SK-N-SH treated with all-trans-retinoic acid at 6 μM for 48 hours (cell line): ENCODE measurements around the gene PSAT1.
A peak's percentile ranks its signal among the peaks of the same experiment; 100 is the strongest.

Experiments used
- ATAC-seq: fragments of 200-7000 bp; cut with Tn5 transposase; 3 replicates; pipeline ENCODE4 v1.9.1; 2020; ENCODE audit warnings: mild to moderate bottlenecking, moderate library complexity
- ARNTL ChIP-seq: fragments of 450-650 bp; formaldehyde crosslinking; IDR thresholded peaks from 2 replicates; pipeline ENCODE4 v1.5.0; 2020; ENCODE audit warnings: low read depth, mild to moderate bottlenecking, moderate library complexity, borderline replicate concordance
- CSDC2 ChIP-seq: fragments of 250-450 bp; sonication (Bioruptor Pico); IDR thresholded peaks from 2 replicates; pipeline ENCODE4 v1.5.0; 2020; ENCODE audit warnings: mild to moderate bottlenecking, moderate library complexity
- ESRRG ChIP-seq: fragments of 250-450 bp; sonication (Bioruptor Pico); IDR thresholded peaks from 2 replicates; pipeline ENCODE4 v1.6.1; 2021; ENCODE audit warnings: mild to moderate bottlenecking
- OSR1 ChIP-seq: fragments of 250-450 bp; sonication (Bioruptor Pico); IDR thresholded peaks from 2 replicates; pipeline ENCODE4 v1.8.0; 2022; ENCODE audit warnings: moderate library complexity, mild to moderate bottlenecking, inconsistent platforms
- POU6F1 ChIP-seq: fragments of 250-450 bp; sonication (Bioruptor Pico); IDR thresholded peaks from 2 replicates; pipeline ENCODE4 v1.8.0; 2021; ENCODE audit warnings: low read depth, mild to moderate bottlenecking, moderate library complexity, borderline replicate concordance
- PPARA ChIP-seq: fragments of 250-450 bp; sonication (Bioruptor Pico); IDR thresholded peaks from 2 replicates; pipeline ENCODE4 v1.5.0; 2020; ENCODE audit warnings: mild to moderate bottlenecking, borderline replicate concordance
- RARB ChIP-seq: fragments of 250-450 bp; sonication (Bioruptor Pico); IDR thresholded peaks from 2 replicates; pipeline ENCODE4 v1.8.0; 2021; ENCODE audit warnings: mild to moderate bottlenecking, moderate library complexity
- SNAI2 ChIP-seq: fragments of 250-450 bp; sonication (Bioruptor Pico); IDR thresholded peaks from 2 replicates; pipeline ENCODE4 v1.5.0; 2020; ENCODE audit warnings: mild to moderate bottlenecking, moderate library complexity
- TCF4 ChIP-seq: fragments of 250-450 bp; sonication (Bioruptor Pico); IDR thresholded peaks from 2 replicates; pipeline ENCODE4 v1.8.0; 2021; ENCODE audit warnings: mild to moderate bottlenecking, moderate library complexity, borderline replicate concordance
- TOX ChIP-seq: fragments of 250-450 bp; sonication (Bioruptor Pico); IDR thresholded peaks from 2 replicates; pipeline ENCODE4 v1.8.0; 2021; ENCODE audit warnings: mild to moderate bottlenecking, moderate library complexity, borderline replicate concordance
- ZC3H10 ChIP-seq: fragments of 250-450 bp; sonication (Bioruptor Pico); IDR thresholded peaks from 2 replicates; pipeline ENCODE4 v1.5.1; 2021; ENCODE audit warnings: mild to moderate bottlenecking, moderate library complexity
- ZFP3 ChIP-seq: fragments of 250-450 bp; sonication (Bioruptor Pico); IDR thresholded peaks from 2 replicates; pipeline ENCODE4 v1.5.0; 2020; ENCODE audit warnings: mild to moderate bottlenecking, moderate library complexity
- ZFP30 ChIP-seq: fragments of 450-650 bp; formaldehyde crosslinking; IDR thresholded peaks from 2 replicates; pipeline ENCODE4 v1.5.0; 2022; ENCODE audit warnings: mild to moderate bottlenecking, moderate library complexity
- ZNF70 ChIP-seq: fragments of 450-650 bp; formaldehyde crosslinking; IDR thresholded peaks from 2 replicates; pipeline ENCODE4 v1.5.0; 2020; ENCODE audit warnings: mild to moderate bottlenecking, moderate library complexity
- TF ChIP-seq, protein P1 (sequence below): fragments of 250-450 bp; sonication (Bioruptor Pico); IDR thresholded peaks from 2 replicates; pipeline ENCODE4 v1.5.0; 2020; ENCODE audit warnings: mild to moderate bottlenecking, moderate library complexity
- TF ChIP-seq, protein P2 (sequence below): fragments of 250-450 bp; sonication (Bioruptor Pico); IDR thresholded peaks from 2 replicates; pipeline ENCODE4 v1.8.0; 2020; ENCODE audit warnings: mild to moderate bottlenecking, moderate library complexity, borderline replicate concordance

The PSAT1 gene

DNA sequence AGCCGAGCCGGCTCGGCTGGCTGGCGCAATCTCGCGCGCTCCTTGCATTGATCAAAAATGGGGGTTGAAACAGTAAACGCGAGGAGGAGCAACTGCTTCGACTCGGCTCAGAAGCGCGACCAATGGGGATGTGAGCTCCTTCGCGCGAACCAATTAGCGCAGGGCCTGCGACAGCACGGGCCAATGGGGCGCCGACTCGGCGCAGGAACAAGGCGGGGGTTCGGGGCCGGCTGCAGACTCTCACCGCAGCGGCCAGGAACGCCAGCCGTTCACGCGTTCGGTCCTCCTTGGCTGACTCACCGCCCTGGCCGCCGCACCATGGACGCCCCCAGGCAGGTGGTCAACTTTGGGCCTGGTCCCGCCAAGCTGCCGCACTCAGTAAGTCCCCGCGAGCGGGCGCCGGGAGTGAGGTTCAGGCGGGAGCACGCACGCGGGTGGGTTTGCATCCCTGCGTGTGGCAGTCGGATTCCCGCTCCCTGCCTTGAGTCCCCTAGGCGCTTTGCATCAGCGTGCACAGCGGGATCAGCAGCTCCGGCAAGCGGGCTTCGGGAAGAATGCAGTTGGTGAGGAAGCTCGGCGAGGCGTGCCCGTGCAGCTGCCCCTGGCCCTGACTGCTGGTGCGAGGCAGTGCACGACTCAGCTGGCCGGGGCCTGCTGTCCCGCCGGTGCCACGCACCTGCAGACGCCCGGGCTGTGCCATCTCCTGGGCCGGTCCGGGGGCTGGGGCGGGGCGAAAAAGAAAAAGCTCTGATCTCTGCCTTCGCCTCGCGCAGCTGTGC lies at the start of gene PSAT1:
PSAT1 (plus strand) TSS at position 233 of the 779 bp plus-strand sequence; CDS start at position 319, 86 bp downstream.
- peak; percentile 98 for ATAC-seq
- no peak for TF ChIP-seq TOX (CRISPR knock-in tag)
- TF ChIP-seq, protein P1, sequence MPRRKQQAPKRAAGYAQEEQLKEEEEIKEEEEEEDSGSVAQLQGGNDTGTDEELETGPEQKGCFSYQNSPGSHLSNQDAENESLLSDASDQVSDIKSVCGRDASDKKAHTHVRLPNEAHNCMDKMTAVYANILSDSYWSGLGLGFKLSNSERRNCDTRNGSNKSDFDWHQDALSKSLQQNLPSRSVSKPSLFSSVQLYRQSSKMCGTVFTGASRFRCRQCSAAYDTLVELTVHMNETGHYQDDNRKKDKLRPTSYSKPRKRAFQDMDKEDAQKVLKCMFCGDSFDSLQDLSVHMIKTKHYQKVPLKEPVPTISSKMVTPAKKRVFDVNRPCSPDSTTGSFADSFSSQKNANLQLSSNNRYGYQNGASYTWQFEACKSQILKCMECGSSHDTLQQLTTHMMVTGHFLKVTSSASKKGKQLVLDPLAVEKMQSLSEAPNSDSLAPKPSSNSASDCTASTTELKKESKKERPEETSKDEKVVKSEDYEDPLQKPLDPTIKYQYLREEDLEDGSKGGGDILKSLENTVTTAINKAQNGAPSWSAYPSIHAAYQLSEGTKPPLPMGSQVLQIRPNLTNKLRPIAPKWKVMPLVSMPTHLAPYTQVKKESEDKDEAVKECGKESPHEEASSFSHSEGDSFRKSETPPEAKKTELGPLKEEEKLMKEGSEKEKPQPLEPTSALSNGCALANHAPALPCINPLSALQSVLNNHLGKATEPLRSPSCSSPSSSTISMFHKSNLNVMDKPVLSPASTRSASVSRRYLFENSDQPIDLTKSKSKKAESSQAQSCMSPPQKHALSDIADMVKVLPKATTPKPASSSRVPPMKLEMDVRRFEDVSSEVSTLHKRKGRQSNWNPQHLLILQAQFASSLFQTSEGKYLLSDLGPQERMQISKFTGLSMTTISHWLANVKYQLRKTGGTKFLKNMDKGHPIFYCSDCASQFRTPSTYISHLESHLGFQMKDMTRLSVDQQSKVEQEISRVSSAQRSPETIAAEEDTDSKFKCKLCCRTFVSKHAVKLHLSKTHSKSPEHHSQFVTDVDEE (CRISPR knock-in tag), result 0 out of 2 replicates have a peak, but pooled peaks have one; percentile 22

GRCh38 chr9:78248635-78249034 lies 48.3 kb upstream of the PSAT1 start:
- ATAC-seq, result no peak
- TF ChIP-seq CSDC2 (CRISPR knock-in tag) (no peak), TCF4 (CRISPR knock-in tag) (no peak), ZC3H10 (CRISPR knock-in tag) (no peak)

- TF ChIP-seq CSDC2 (CRISPR knock-in tag) (no peak), POU6F1 (CRISPR knock-in tag) (no peak)
- TF ChIP-seq, protein P1 (CRISPR knock-in tag), result no peak
- no peak for ATAC-seq
Observed at GRCh38 chr9:78249542-78249941, 47.4 kb upstream of the PSAT1 start.

DNA sequence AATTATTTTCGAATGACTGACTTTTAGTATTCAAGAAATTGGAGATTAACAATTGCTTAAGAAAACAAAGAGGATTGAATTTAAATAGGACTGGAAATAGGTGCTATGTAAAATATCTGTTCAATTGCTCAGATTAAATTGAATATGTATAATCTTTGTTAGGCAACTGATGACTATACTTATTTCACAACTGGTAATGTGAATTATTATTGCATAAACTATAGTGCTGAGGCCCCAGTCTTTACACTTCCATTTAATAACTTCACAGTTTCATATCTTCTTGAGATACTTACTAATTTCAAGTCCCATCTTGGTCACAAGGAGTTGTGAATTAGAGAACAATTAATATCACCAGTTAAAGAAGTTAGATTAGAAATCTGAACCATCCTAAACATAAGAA lies 44.3 kb upstream of the PSAT1 start:
- ATAC-seq, result no peak
- no peak for TF ChIP-seq PPARA (CRISPR knock-in tag)
- TF ChIP-seq, protein P2, sequence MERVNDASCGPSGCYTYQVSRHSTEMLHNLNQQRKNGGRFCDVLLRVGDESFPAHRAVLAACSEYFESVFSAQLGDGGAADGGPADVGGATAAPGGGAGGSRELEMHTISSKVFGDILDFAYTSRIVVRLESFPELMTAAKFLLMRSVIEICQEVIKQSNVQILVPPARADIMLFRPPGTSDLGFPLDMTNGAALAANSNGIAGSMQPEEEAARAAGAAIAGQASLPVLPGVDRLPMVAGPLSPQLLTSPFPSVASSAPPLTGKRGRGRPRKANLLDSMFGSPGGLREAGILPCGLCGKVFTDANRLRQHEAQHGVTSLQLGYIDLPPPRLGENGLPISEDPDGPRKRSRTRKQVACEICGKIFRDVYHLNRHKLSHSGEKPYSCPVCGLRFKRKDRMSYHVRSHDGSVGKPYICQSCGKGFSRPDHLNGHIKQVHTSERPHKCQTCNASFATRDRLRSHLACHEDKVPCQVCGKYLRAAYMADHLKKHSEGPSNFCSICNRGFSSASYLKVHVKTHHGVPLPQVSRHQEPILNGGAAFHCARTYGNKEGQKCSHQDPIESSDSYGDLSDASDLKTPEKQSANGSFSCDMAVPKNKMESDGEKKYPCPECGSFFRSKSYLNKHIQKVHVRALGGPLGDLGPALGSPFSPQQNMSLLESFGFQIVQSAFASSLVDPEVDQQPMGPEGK (CRISPR knock-in tag), result no peak
- no peak for TF ChIP-seq RARB (CRISPR knock-in tag)
- TF ChIP-seq CSDC2 (CRISPR knock-in tag), result no peak
- no peak for TF ChIP-seq ZNF70
- no peak for TF ChIP-seq SNAI2 (CRISPR knock-in tag)
- TF ChIP-seq POU6F1 (CRISPR knock-in tag), result no peak
- TF ChIP-seq ZFP30, result no peak
- no peak for TF ChIP-seq ZC3H10 (CRISPR knock-in tag)
- TF ChIP-seq ARNTL (CRISPR knock-in tag), result no peak
- TF ChIP-seq ZFP3 (CRISPR knock-in tag), result no peak
- no peak for TF ChIP-seq OSR1 (CRISPR knock-in tag)
- TF ChIP-seq, protein P1 (CRISPR knock-in tag), result no peak
- TF ChIP-seq ESRRG, result no peak
